A549 (cell line): ENCODE data around the gene CBR3.

ENCODE experiments used
- CHD2 ChIP-seq: fragments of 150-350 bp; IDR thresholded peaks from 2 replicates; pipeline ENCODE4 v1.6.1; 2014; ENCODE audit warnings: low read length; ENCODE audit not compliant: partially characterized antibody
- CTCF ChIP-seq: fragments of >200 bp; sonication (Bioruptor Twin); formaldehyde crosslinking; IDR thresholded peaks from 3 replicates; pipeline ENCODE4 v1.5.1; 2016
- HOXA7 ChIP-seq: fragments of 250-450 bp; sonication (Bioruptor Pico); IDR thresholded peaks from 2 replicates; pipeline ENCODE4 v1.5.0; 2020; ENCODE audit warnings: mild to moderate bottlenecking, moderate library complexity
- KDM1A ChIP-seq: fragments of 200-600 bp; sonication (generic); IDR thresholded peaks from 2 replicates; pipeline ENCODE4 v1.6.1; 2016; ENCODE audit warnings: low read depth, mild to moderate bottlenecking
- MAZ ChIP-seq: fragments of 150-350 bp; IDR thresholded peaks from 2 replicates; pipeline ENCODE4 v1.6.1; 2014; ENCODE audit warnings: antibody characterized with exemption, low read depth, low read length, borderline replicate concordance
- POLR2A ChIP-seq: IDR thresholded peaks from 2 replicates; pipeline ENCODE4 v1.6.1; 2012; ENCODE audit warnings: mild to moderate bottlenecking, low read length
- REST ChIP-seq: fragments of 200-600 bp; sonication (generic); IDR thresholded peaks from 2 replicates; pipeline ENCODE4 v1.6.1; 2016; ENCODE audit warnings: antibody characterized with exemption, mild to moderate bottlenecking, moderate library complexity
- SMC3 ChIP-seq: fragments of >200 bp; sonication (Bioruptor Twin); formaldehyde crosslinking; IDR thresholded peaks from 3 replicates; pipeline ENCODE4 v1.6.1; 2018; ENCODE audit warnings: inconsistent platforms
- SREBF2 ChIP-seq: fragments of 450-650 bp; IDR thresholded peaks from 2 replicates; pipeline ENCODE4 v1.6.1; 2014; ENCODE audit warnings: mild to moderate bottlenecking, moderate library complexity
- ZNF302 ChIP-seq: fragments of 250-450 bp; sonication (Bioruptor Pico); IDR thresholded peaks from 2 replicates; pipeline ENCODE4 v1.9.0; 2021; ENCODE audit warnings: inconsistent platforms, mild to moderate bottlenecking, moderate library complexity

- no peak for TF ChIP-seq REST
- TF ChIP-seq CTCF: no peak
- TF ChIP-seq POLR2A: no peak
- TF ChIP-seq MAZ: no peak
- TF ChIP-seq CHD2: no peak
- no peak for TF ChIP-seq SREBF2
- TF ChIP-seq ZNF302: no peak
- TF ChIP-seq HOXA7 (CRISPR knock-in tag): no peak
- no peak for TF ChIP-seq KDM1A
- no peak for TF ChIP-seq SMC3
These were observed 31.8 kb downstream of the CBR3 start for GRCh38 chr21:36166705-36167104.
